ENCODE data around the gene GLT6D1.

DNA sequence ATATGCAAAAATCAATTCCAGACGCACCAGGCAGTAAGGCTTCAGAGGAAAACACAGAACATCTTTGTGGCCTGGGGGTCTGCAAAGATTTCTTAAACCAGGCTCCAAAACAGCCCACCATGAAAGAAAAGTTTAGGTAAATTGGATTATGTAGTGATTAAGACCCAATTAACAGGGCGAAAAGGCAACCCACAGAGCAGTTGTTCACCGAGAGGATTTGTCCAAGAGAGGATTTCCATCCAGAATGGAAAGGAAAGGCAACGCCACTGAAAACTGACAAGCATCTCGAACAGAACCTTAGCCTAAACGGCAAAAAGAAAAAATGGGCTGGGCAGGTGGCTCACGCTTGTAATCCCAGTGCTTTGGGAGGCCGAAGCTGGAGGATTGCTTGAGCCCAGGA, 37.4 kb downstream of the GLT6D1 start:
- TF ChIP-seq, protein P1, sequence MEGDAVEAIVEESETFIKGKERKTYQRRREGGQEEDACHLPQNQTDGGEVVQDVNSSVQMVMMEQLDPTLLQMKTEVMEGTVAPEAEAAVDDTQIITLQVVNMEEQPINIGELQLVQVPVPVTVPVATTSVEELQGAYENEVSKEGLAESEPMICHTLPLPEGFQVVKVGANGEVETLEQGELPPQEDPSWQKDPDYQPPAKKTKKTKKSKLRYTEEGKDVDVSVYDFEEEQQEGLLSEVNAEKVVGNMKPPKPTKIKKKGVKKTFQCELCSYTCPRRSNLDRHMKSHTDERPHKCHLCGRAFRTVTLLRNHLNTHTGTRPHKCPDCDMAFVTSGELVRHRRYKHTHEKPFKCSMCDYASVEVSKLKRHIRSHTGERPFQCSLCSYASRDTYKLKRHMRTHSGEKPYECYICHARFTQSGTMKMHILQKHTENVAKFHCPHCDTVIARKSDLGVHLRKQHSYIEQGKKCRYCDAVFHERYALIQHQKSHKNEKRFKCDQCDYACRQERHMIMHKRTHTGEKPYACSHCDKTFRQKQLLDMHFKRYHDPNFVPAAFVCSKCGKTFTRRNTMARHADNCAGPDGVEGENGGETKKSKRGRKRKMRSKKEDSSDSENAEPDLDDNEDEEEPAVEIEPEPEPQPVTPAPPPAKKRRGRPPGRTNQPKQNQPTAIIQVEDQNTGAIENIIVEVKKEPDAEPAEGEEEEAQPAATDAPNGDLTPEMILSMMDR (conservative IDR thresholded peaks at IDR 0.05; ENCODE audit: low read length), result no peak
- TF ChIP-seq EZH2phosphoT487 (IDR thresholded peaks at IDR 0.05; ENCODE audit: borderline replicate concordance, low read depth, low read length), result no peak

Data from OCI-LY7 (cell line).